Activated CD8-positive, alpha-beta memory T cell treated with anti-CD3 and anti-CD28 coated beads, Interleukin-2, amount 50 U/mL, for 24 hours (primary cell): ENCODE measurements around the gene ENDOD1.
A peak's percentile ranks its signal among the peaks of the same experiment; 100 is the strongest.

ENCODE experiments used
- DNase-seq: peaks from one replicate; pipeline ENCODE4 v3.0.0-alpha.2; 2020; ENCODE audit errors: extremely low read depth

ENDOD1 gene

DNA sequence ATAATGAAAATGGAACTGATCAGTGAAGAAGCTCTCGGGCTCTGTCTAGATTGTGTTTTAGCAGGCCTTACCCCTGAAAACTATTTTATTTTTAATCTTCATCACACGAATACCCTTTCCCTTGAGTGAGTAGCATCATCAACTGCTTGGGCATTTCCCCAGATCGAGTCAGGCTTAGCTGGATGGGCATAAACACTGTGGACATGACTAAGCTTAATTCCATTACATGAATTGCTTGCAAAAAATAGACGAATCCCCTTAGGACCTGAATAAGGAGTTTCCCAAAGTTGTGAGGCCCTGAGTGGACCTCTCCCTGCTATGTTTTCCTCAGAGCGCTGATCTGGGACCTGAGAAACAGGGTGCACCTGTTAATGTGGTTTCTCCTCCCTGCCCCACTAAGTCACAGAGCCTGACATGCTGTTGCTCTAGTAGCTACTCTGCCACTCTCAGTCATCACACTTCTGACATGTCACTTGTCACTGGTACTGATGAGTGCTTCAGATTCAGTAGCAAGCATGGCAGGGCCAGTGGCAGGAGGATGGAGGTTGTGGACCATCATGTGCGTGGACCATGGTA, 53.5 kb downstream of the ENDOD1 start:
- no peak for DNase-seq

DNA sequence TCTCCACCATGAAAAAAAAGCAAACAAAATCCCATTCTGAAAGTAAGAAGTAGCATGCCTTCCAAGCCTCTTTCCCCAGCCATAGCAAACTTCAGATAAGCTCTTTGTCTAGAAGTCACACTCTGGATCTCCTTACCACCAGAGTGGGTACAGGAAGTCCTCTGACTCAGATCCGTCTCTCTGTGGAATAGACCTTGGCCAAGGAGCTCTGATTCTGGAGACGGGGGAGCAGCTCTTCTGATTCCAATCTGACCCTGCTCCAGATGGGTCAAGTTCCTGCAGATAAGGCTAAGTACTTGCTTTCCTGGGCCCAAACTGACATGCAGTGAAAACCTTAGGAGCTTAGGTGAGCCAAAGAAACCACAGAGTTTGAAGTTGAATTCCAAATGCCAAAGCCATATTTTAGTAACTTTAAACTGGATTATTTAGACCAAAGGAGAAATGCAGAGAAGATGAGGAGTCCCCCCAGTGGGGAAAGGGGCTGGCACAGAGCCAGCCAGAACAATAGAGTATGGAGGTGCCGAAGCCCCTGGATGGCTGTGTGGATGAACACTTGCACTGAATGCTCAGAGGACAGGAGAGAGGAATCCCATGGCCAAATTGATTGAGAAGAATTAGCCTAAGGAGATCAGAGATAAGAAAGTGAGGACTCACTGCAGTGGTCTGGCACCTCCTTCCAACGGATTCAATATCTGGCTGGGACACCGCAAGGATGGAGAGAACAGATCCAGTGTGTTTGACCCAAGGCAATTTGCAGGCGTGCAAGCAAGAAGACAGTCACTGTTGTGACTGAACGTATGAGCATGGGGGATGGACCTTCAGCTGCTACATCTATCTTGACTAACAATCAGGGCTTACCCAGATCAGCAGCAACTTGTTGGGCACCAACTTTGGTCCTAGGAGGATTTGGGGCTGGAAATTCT, 54.9 kb downstream of the ENDOD1 start:
- DNase-seq, result no peak

DNA sequence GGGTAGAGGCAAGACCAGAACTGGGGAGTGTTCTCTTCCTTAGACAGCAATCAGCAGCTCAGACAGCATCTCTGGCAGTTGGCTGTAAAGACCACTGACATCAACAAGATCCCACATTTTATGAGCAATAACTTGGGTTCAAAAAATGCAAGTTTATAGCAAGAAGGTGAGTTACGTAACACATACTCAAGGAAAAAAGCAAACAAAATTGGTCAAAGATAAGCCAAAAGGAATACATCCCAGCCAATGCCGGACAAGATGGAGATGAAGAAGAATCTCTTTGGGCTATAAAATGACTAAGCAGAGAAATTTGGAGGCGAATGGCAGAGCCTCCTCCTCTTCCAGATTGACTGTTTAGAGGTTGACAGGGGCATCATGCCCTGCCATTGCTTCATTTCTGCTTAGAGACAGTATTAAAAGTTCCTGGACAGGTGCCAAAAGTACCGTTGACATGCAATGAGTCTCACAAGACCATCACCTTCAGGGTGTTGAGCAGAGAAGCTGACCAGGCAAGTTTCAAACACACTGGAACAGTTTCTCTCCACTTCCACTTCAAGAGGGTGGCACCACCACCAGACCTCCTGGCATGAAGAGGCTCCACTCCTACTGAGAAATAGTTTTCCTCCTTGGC, 55.9 kb downstream of the ENDOD1 start:
- no peak for DNase-seq

DNA sequence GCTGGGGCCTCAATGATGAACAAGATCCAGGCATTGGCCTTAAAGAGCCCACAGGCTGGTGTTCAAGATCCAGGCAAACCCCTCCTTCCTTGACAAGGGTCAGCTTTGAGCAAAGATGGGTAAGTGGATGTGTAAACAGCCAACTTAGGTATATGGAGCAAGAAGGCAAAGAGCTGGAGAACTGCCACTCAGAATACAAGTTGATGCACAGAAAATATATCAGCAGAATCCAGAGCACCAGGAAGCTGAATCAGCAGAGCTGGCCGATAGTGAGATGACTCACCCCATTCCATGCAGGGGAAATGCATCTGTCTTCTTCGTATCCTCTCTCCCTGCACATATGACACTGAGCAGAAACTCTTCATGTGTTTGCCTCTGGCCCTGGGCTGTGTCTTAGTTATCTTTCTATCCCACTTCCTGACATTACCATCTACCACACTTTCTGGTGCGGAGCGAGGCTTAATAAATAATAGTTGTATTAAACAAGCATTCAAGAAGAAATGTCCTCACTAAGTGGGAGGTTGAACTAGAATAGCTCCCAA, 57.8 kb downstream of the ENDOD1 start:
- DNase-seq, result no peak

DNA sequence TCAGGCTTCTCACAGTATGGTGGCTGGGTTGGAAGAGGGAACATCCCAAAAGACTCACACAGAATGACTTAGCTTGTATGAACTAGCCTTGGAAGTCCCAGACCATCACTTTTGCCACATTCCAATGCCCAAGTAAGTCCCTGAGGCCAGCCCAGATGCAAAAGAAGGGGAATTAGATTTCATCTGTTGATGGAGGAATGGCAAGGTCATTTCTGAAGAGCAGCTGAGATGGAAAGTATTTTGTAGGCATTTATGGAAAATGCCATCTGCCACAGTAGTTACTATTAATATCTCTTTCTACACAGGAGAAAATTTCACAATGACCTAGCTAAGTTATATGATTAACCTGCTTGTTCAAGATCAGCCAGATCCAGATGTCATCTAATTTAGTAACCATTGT, 58.8 kb downstream of the ENDOD1 start:
- no peak for DNase-seq

DNA sequence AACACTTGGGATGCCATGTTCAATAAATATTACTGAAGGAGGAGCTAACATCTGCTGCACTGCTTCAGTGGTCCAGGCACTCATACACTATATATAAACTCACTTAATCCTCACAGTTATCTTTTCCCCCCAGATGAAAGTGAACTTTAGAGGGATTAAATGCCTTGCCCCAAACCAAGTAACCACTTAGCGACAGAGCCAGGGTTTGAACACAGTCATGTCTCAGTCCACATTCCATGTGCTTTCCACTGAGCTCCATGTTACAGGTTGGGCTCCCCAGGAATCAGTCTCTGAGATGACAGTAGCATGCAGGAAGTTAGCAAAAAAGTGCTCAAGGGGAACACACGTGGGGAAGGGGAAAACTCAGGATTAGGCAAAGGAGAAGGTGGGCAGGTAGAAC, 59.3 kb downstream of the ENDOD1 start:
- DNase-seq, result no peak

DNA sequence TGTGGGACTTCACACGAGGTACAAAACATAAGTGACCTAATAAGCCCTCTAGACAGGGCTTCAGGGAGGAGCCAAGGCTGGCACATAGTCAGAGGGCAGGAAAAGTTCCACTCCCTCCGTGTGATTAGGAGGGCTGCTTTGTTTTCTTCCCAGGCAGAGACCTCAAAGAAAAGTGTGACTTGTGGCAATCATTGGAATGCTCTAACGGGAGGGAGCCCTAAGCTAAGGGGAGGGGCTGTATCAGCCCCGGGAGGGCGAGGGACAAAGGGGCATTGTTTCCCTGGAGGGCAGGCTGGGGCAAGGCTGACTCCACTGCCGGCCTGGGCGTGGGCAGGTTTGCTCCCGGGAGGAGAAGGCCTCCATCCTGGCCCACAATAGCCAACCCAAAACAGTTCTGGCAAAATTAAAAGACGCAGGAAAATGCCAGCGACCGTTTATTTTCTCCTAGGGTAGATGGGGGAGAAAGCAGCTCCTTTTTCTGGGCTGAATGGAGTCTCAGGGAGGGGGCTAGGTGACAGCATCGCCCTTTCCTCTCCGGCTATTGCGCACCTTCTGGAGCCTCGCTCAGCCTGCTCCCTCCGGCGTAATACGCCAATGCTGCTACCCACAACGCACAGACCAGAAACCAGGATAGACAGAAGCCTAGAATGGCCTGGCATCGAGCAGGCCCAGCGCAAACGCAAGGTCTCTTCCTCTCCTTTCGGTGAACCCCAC, 60.2 kb downstream of the ENDOD1 start:
- no peak for DNase-seq

DNA sequence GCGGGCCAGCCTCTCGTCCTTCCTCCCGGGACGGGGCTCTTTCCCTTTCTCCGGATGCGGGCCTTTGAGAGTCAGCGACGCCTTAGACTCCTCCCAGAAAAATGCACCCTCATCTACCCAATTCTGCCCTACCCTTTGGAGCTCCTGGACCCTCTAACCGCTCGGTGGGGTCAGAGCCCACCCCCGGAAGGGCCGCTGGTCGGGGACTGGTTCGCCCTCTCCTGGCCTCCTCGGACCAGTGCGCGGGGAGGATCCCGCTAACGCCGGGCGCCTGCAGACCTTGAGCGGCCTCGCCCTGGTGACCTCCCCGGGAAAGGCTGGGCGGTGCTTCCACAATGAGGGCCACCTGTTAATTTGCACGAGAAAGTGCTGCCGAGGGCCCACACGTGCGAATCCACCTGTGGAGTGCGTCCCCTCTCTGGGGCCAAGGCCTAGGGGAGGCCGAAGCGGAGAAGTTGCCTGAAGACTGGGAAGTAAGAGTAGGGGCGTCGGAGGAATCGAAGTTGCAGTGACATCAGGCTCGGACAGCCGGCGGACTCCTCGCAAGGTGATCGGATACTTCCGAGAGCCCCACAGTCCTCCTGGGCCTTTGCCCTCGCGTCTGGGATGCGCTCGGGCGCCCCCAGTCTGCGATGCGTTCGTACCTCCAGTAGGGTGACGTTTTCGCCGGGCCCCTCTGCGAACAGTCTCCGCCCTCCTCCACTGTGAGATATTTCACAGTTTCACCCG, 61.5 kb downstream of the ENDOD1 start:
- DNase-seq, result peak; percentile 68

DNA sequence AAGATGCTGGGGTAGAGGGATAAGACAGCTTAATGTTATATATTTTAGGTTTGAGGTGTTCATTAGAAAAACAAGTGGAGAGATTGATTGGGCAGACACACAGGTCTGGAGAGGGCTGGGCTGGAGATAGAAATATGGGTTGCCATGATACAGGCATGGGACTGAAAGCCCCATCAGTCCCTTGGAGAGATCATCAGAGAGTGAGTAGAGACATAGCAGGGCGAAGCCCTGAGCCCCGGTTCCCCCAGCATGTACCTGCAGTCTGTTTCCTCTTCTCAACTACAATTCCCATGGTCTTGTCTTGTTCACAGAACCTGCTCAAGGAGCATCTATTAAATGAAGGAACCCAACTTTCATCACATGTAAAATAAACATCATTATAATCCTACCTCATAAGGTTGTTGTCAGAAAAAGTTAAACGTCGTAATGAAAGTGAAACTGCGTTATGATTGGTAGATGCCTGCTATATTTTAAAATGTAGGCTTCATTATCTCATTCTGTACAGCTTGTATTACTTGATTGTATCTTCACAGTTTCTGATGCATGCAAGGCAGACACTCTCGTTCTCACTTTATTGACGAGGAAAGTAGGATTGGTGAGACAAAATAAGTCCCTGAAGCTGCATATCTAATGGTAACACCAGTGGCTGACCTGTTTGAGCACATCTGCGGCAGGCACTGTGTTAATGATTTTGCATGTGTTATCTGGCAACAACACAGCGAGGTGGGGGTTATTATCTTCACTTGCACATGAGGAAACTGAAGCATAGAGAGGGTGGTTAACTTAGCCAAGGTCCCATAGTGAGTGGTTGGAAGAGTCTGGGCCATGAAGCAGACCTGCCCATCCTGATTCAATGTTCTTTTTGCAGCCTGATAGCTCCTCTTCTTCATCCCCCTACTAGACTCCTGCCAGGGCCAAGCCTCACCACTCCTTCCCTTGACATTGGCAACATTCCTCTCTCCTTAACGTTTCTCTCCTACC, 63.5 kb downstream of the ENDOD1 start:
- DNase-seq, result no peak

DNA sequence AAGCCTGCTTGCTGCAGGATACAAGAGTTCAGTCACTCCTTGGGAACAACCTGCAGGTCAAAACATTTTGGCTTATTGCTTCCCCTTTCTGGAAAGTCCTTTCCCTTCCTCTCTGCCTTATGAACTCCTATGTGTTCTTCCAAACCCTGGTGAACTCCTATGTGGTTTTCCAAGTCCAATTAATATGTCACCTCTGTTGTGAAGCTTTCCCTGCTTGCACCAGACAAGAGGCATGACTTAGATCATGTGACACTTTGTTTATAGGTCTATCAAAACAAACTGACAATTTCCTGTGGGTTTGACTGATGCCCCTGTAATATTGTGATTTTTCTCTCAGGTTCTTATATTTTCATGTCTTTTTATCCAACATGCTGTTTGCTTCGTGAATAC, 64.2 kb downstream of the ENDOD1 start:
- DNase-seq, result no peak

DNA sequence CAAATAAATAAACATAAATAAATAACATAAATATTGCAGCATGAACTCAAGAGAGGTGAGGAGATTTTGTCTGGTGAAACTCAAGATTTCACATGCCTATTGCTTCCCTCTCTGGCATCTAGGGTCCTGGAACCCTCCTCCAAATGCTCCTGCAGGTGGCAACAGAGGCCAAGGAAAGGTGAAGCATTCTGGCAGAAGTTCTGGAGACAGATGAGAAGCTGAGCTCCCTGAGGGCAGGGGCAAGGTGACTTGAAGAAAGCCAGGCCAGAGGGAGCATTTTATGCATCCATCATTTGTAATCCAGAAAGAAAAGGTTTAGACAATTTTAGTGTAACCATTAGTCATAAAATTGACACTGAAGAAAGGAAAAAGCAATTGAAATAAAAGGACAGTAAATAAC, 64.9 kb downstream of the ENDOD1 start:
- DNase-seq, result no peak

DNA sequence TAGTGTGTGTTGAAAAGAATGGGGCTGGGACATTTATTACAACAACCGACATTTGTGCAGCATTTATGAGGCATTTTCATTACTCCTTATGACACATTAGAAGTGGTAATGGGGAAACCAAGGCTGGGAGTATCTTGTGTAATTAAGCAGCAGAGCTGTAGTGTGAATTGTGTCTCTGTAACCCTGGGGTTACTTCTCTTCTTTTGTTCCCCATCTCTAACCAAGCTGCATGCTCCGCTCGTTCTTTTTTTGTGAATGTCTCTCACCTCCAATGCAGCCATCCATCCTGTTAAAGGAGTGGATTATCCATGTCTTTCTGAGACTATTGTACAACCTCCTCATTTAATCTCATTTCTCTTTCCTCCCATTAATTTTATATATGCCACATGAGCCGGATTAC, 65.7 kb downstream of the ENDOD1 start:
- DNase-seq, result no peak

DNA sequence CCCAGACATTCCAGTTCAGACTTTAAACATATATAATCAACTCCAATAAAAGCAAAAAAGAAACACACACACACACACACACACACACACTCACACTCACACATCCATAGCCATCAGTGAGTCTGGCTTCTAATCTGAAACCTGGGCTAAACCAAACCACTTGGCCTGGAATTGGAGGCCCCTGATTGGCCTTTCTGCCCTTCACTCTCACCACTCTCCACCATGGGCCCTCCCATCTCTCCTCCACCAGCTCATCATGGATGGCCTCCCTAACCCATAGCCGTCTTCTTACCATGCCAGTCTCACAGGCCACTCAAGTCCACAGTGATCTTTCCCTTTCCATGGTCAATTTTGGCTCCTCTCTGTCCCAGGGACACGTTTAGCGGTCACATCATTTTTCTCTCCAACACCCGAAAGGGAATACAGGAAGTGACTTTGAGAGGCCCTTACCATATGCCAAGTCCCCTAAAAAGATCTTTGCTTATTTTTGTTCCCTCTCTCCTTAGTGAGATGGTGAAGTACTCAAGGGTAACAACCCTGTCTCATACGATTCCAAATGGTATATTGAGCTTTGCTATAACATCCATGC, 66.6 kb downstream of the ENDOD1 start:
- DNase-seq, result no peak

DNA sequence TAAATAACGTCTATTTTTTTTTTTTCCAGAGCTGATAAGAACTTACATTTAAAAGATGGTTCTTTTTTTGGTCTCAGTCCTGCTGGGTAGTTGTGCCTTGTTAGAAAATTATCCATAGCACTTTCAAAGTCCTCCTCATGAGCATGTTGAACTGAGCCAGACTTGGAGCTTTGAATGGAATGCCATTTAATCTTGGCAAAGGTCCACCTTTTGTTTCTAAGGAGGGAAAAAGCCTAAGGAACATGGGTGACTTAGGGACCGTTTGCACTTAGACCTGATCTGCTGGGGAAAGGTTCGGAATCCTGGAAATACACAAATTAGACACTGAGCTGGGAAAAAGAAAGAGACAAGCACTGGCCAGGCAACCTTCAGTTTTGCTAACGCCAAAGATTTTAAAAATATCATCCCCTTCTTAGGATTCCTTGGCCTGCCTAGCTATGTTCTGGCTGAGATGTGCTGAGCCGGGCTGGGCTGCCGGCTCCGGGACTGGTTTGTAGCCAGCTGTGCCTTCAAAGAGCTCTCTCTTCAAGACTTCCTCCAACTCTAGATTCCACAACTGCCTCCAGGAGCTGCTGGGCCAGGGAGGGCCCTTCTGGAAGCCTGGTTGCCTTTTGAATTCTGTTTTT, 67.4 kb downstream of the ENDOD1 start:
- no peak for DNase-seq

DNA sequence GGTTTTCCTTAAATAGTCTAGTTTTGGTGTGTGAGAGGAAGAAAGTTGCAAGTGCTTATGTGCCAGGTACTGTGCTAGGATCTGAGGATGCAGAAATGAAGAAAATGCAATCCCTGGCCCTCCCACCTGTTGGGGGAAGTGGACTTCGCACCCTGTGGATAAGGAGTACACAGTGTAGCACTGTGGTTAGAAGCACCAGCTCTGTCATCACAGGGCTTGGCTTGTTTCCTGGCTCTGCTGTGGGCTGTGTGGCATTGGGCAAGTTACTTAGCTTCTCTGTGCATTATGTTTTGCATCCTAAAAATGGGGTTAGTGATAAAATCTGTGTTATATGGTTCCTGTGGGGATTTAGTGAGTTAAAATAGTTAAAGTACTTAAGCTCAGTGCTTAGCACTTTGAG, 68.2 kb downstream of the ENDOD1 start:
- DNase-seq, result no peak

DNA sequence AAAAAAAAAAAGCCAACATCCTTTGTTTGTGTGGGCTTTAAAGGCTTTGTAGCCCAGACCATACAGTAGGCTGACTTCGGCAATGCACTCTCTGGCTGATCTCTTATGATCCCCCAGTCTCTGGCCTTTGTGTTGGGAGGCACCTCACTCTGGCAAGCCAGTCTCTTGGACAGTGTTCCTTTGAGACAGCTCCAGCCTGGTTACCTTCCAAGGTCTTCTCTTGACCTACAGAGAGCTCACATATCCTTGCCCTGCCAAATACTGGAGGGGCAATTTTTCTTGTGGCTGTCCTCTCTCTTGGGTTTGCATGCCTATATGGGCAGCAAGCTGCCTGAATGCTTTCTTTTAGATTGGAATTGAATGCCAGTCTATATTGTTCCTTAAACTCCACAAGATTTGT, 71.6 kb downstream of the ENDOD1 start:
- DNase-seq, result no peak

DNA sequence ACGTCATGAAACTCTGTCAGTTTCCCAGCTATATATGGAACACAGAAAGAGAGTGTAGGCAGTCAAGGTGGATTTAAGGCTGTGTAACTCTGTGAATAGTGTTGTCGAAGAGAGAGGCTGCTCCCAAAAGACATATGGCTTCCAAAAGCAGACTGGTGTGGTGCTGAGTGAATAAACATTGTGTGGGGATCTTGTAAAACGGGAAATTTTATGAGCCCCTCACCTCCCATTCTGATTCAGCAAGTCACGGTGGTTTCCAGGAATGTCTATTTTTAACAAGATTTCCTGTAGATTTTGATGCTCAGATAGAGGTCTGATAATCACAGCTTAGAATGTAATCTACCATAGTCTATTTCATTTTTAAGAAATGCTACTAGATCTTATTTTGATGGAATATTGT, 73.5 kb downstream of the ENDOD1 start:
- no peak for DNase-seq

DNA sequence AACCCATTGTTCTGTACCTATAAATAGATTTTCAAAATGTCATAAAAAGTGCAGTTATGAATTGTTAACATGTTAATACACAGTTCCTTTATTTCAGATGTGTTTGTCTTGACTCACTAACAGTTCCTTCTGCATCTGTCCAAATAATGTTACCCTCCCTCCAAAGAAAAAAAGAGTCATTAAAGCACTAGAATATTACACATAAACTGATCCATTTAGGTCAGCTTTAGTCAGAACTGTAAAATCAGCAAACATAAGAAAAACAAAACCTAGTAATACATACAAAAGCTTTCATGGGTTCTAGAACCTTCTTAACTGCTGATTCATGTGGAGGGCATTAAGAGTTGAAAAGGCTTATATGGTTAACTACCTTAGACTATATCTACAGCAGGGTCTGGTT, 76.0 kb downstream of the ENDOD1 start:
- no peak for DNase-seq

DNA sequence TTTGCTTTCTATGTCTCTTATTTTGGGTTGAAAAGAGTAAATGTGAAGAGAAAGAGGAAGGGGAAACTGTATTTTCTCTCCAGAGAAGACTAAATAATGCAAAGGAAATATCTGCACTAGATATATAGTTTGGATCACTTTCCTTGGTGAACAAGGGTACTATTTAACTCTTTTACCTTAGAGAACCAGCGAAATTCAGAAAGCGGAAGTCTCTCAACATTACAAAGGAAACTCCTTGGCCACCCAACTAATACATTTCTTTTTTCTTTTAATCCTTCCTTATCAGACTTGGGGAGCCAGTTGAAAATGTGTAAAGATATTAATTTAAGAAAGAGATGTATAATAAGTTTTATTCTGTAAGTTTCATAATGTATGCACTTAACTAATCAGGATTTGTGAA, 77.1 kb downstream of the ENDOD1 start:
- DNase-seq, result no peak
